ENCODE measurements around the gene PTPN3. TPM values are rescaled to one million over a fixed set of nuclear protein-coding genes. Genes with fewer than 3 reads are reported as not detected.

PTPN3 gene
- polyA plus RNA-seq, 1 of the 3 experiments (the other 2 are of a cell fraction) = 7.5 TPM

- no peak overlapping the region for H3K27ac ChIP-seq (ENCODE audit: low read depth in 2 of 2, low read length in 1 of 2)
- peaks cover 27% of the 10 kb centered on the region for H3K79me2 ChIP-seq (ENCODE audit: insufficient read depth)
- ChIA-PET POLR2A (no interaction called here), CTCF (interaction anchor here (0.6 to 8.6 kb wide), 6 partner anchors 12 to 175 kb away, joined by 3 to 177 read pairs (median 20); no protein-coding TSS in a partner anchor)
- peaks cover 9% of the 10 kb centered on the region; the same call in 1 of the 2 replicates for H4K20me1 ChIP-seq (ENCODE audit: insufficient read depth)
- TF ChIP-seq, protein P1, sequence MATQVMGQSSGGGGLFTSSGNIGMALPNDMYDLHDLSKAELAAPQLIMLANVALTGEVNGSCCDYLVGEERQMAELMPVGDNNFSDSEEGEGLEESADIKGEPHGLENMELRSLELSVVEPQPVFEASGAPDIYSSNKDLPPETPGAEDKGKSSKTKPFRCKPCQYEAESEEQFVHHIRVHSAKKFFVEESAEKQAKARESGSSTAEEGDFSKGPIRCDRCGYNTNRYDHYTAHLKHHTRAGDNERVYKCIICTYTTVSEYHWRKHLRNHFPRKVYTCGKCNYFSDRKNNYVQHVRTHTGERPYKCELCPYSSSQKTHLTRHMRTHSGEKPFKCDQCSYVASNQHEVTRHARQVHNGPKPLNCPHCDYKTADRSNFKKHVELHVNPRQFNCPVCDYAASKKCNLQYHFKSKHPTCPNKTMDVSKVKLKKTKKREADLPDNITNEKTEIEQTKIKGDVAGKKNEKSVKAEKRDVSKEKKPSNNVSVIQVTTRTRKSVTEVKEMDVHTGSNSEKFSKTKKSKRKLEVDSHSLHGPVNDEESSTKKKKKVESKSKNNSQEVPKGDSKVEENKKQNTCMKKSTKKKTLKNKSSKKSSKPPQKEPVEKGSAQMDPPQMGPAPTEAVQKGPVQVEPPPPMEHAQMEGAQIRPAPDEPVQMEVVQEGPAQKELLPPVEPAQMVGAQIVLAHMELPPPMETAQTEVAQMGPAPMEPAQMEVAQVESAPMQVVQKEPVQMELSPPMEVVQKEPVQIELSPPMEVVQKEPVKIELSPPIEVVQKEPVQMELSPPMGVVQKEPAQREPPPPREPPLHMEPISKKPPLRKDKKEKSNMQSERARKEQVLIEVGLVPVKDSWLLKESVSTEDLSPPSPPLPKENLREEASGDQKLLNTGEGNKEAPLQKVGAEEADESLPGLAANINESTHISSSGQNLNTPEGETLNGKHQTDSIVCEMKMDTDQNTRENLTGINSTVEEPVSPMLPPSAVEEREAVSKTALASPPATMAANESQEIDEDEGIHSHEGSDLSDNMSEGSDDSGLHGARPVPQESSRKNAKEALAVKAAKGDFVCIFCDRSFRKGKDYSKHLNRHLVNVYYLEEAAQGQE (IDR thresholded peaks at IDR 0.05; ENCODE audit: low read depth, low read length) = no peak
- TF ChIP-seq, protein P2, sequence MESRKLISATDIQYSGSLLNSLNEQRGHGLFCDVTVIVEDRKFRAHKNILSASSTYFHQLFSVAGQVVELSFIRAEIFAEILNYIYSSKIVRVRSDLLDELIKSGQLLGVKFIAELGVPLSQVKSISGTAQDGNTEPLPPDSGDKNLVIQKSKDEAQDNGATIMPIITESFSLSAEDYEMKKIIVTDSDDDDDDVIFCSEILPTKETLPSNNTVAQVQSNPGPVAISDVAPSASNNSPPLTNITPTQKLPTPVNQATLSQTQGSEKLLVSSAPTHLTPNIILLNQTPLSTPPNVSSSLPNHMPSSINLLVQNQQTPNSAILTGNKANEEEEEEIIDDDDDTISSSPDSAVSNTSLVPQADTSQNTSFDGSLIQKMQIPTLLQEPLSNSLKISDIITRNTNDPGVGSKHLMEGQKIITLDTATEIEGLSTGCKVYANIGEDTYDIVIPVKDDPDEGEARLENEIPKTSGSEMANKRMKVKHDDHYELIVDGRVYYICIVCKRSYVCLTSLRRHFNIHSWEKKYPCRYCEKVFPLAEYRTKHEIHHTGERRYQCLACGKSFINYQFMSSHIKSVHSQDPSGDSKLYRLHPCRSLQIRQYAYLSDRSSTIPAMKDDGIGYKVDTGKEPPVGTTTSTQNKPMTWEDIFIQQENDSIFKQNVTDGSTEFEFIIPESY (IDR thresholded peaks at IDR 0.05; ENCODE audit: borderline replicate concordance, low read depth) = no peak
- TF ChIP-seq NRF1 (IDR thresholded peaks at IDR 0.05; ENCODE audit: low read depth, low read length) (no peak), RAD21 (IDR thresholded peaks at IDR 0.05; ENCODE audit: low read length) (no peak), FOXJ3 (CRISPR knock-in tag; IDR thresholded peaks at IDR 0.05) (no peak), ELF1 (IDR thresholded peaks at IDR 0.05) (no peak), GATA2 (CRISPR knock-in tag; IDR thresholded peaks at IDR 0.05) (no peak)
- 87% methylated on average over 12 of the region's 12 CpGs for WGBS (ENCODE audit: low lambda C conversion rate)
- H3K9me2 ChIP-seq = no peaks in the 10 kb centered on the region
- no peak overlapping the region for H2AFZ ChIP-seq (ENCODE audit: low read depth)
- no peak overlapping the region for H3K4me3 ChIP-seq (ENCODE audit: low read depth in 2 of 2, low read length in 1 of 2)
- H3K9me3 ChIP-seq = no peaks in the 10 kb centered on the region
- DNase-seq = no peak
- peaks cover 0 to 3% of the 10 kb centered on the region in 2 experiments for H3K36me3 ChIP-seq (replicated peaks in 1 of 2; ENCODE audit: control insufficient read depth in 1 of 2, insufficient read depth in 2 of 2, low read length in 1 of 2)
- H3K4me2 ChIP-seq = no peak overlapping the region
- no peak overlapping the region for H3K9ac ChIP-seq
- no peaks in the 10 kb centered on the region for H3K27me3 ChIP-seq (ENCODE audit: insufficient read depth)
- peaks cover 7 to 9% of the 10 kb centered on the region in 2 experiments; a peak in 1 of 4 replicates for H3K4me1 ChIP-seq (ENCODE audit: control insufficient read depth in 1 of 2, insufficient read depth in 2 of 2, low read depth in 1 of 2, low read length in 1 of 2)
- peaks cover 8% of the 10 kb centered on the region for H3F3A ChIP-seq (replicated peaks; ENCODE audit: insufficient read depth)
Observed at GRCh38 chr9:109466623-109467590, 31.2 kb downstream of the PTPN3 start.
